HepG2 (cell line): Measurements from ENCODE around the gene IL1RAPL1.

Experiments used
- CTCF ChIP-seq: sonication (generic); formaldehyde crosslinking; IDR thresholded peaks from 2 replicates; pipeline ENCODE4 v1.5.0; 2020; ENCODE audit warnings: mild to moderate bottlenecking, missing genetic modification reagents, moderate library complexity
- NR1H2 ChIP-seq: sonication (generic); formaldehyde crosslinking; IDR thresholded peaks from 2 replicates; pipeline ENCODE4 v1.8.1; 2022; ENCODE audit warnings: low read depth, missing genetic modification reagents, borderline replicate concordance

DNA sequence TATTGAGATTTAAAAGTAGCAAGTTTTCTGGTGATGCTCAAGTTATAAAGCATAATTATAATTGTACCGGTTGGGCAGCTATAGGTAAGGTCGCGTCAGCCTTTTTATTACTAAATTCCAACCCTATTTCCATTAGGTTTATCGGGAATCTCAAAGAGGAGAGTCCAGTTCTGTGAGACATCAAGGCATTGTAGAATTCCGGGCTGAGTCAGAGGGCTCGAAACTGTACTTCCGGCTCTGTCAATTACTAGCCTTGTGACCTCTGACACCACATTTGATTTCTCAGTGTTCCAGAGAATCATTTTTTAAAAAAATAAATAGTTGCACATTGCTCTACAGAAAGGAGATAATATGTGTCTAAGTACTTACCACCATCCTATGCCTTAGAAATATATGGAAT lies 4.3 kb downstream of the IL1RAPL1 start:
- TF ChIP-seq CTCF (CRISPR knock-in tag), result no peak
- no peak for TF ChIP-seq NR1H2 (CRISPR knock-in tag)
